ENCODE results near the gene CEP85L. TPM values are rescaled to one million over a fixed set of nuclear protein-coding genes. Genes with fewer than 3 reads are reported as not detected.

CEP85L gene
- total RNA-seq, 4 donors from 2014 or later: 12.6 to 16.2 (median 13.4) TPM

GRCh38 chr6:118577972-118578371 lies 73.4 kb downstream of the CEP85L start:
- DNase-seq (ENCODE audit: extremely low spot score): no peak
- intact Hi-C loops (cut with DNase I): no loop called here

GRCh38 chr6:118574051-118574865 lies 77.1 kb downstream of the CEP85L start:
- peak; percentile 21 for DNase-seq (ENCODE audit: extremely low spot score)
- Histone ChIP-seq H3K27me3 (no peaks in the 10 kb centered on the region), H3K9me3 (peaks cover 10 to 48% (median 39%) of the 10 kb centered on the region in 4 donors), H3K36me3 (peaks cover 0 to 9% (median 7%) of the 10 kb centered on the region in 4 donors), H3K4me3 (no peak overlapping the region), H3K4me1 (peaks cover 0 to 6% (median 0%) of the 10 kb centered on the region in 4 donors), H3K27ac (replicated peaks in 1 of 4) (no peak overlapping the region)
- intact Hi-C loops (cut with DNase I): no loop called here
- 95% methylated on average over 11 of the region's 13 CpGs for WGBS
- TF ChIP-seq POLR2A (IDR thresholded peaks at IDR 0.05; ENCODE audit: low read depth) (no peak), CTCF (IDR thresholded peaks at IDR 0.05) (no peak)

More at GRCh38 chr6:118577972-118578371, 73.4 kb downstream of the CEP85L start:
- Histone ChIP-seq H3K9me3 (peaks cover 10 to 55% (median 43%) of the 10 kb centered on the region in 4 donors), H3K36me3 (peaks cover 0 to 9% (median 7%) of the 10 kb centered on the region in 4 donors), H3K27ac (replicated peaks in 1 of 4) (no peak overlapping the region), H3K4me3 (no peak overlapping the region), H3K27me3 (no peaks in the 10 kb centered on the region), H3K4me1 (peaks cover 9 to 17% (median 15%) of the 10 kb centered on the region in 4 donors)
- WGBS: 71% methylated on average over 4 of the region's 4 CpGs
- no peak for TF ChIP-seq CTCF (IDR thresholded peaks at IDR 0.05)
- no peak for TF ChIP-seq POLR2AphosphoS5 (IDR thresholded peaks at IDR 0.05)
- no peak for TF ChIP-seq POLR2A (IDR thresholded peaks at IDR 0.05; ENCODE audit: low read depth)
- TF ChIP-seq EP300 (IDR thresholded peaks at IDR 0.05): no peak

- TF ChIP-seq EP300 (IDR thresholded peaks at IDR 0.05): no peak
- TF ChIP-seq CTCF (IDR thresholded peaks at IDR 0.05): no peak
- TF ChIP-seq POLR2A (IDR thresholded peaks at IDR 0.05; ENCODE audit: low read depth): no peak
- no peak for TF ChIP-seq POLR2AphosphoS5 (IDR thresholded peaks at IDR 0.05)
- Histone ChIP-seq H3K36me3 (peaks cover 0 to 9% (median 7%) of the 10 kb centered on the region in 4 donors), H3K9me3 (peaks cover 10 to 24% (median 20%) of the 10 kb centered on the region in 4 donors), H3K27me3 (no peaks in the 10 kb centered on the region), H3K27ac (replicated peaks in 1 of 4) (no peak overlapping the region), H3K4me1 (peaks cover 4 to 19% (median 9%) of the 10 kb centered on the region in 4 donors), H3K4me3 (no peak overlapping the region)
- 97% methylated on average over 2 of the region's 2 CpGs for WGBS
- intact Hi-C loops (cut with DNase I): no loop called here
- no peak for DNase-seq (ENCODE audit: extremely low spot score)
These were observed 80.3 kb downstream of the CEP85L start for GRCh38 chr6:118571121-118571520.

- Histone ChIP-seq H3K27me3 (no peaks in the 10 kb centered on the region), H3K4me3 (no peak overlapping the region), H3K36me3 (peaks cover 0 to 12% (median 3%) of the 10 kb centered on the region in 4 donors), H3K27ac (replicated peaks in 1 of 4) (no peak overlapping the region), H3K9me3 (peaks cover 7 to 11% (median 10%) of the 10 kb centered on the region in 4 donors), H3K4me1 (peaks cover 4 to 19% (median 9%) of the 10 kb centered on the region in 4 donors)
- TF ChIP-seq CTCF (IDR thresholded peaks at IDR 0.05): no peak
- 95% methylated on average over 1 of the region's 1 CpG for WGBS
- intact Hi-C loops (cut with DNase I): no loop called here
- DNase-seq (ENCODE audit: extremely low spot score): no peak
These were observed 81.9 kb downstream of the CEP85L start for GRCh38 chr6:118569498-118569897.
